Small intestine (tissue), 7 donors: ENCODE measurements around the gene MANBA. TPM values are rescaled to one million over a fixed set of nuclear protein-coding genes. Genes with fewer than 3 reads are reported as not detected.

Source experiments
- DNase-seq, 2 donors: peaks; one replicate each; pipeline versions ENCODE4 v3.0.0 to v3.0.0-alpha.2; 2013
- FAIRE-seq: peaks from 2 replicates; lab custom pipeline; 2012; peaks lifted over from hg19 to GRCh38; lab: Jason Lieb, UNC
- H3K27ac ChIP-seq, 3 donors: one replicate each; pipeline ENCODE4 v1.5.1; 2013; ENCODE audit warnings: low read length in 2 of 3, mild to moderate bottlenecking in 2 of 3, control low read depth in 1 of 3, inconsistent platforms in 1 of 3, low read depth in 1 of 3, moderate library complexity in 1 of 3
- H3K27me3 ChIP-seq, 3 donors: one replicate each; pipeline ENCODE4 v1.6.1; 2013; ENCODE audit warnings: low read length in 3 of 3, inconsistent platforms in 1 of 3; ENCODE audit not compliant: control insufficient read depth in 3 of 3, insufficient read depth in 3 of 3
- H3K36me3 ChIP-seq, 3 donors: one replicate each; pipeline ENCODE4 v1.6.1; 2013; ENCODE audit warnings: low read length in 3 of 3, inconsistent platforms in 1 of 3, low read depth in 1 of 3, mild to moderate bottlenecking in 1 of 3, moderate library complexity in 1 of 3; ENCODE audit not compliant: control insufficient read depth in 3 of 3, insufficient read depth in 2 of 3
- H3K4me1 ChIP-seq, 3 donors: one replicate each; pipeline ENCODE4 v1.6.1; 2013; ENCODE audit warnings: low read length in 2 of 3, inconsistent platforms in 1 of 3, low read depth in 1 of 3, mild to moderate bottlenecking in 1 of 3, moderate library complexity in 1 of 3; ENCODE audit not compliant: control insufficient read depth in 3 of 3, insufficient read depth in 2 of 3
- H3K4me3 ChIP-seq, 3 donors: one replicate each; pipeline ENCODE4 v1.5.1; 2013; ENCODE audit warnings: low read length in 3 of 3, control low read depth in 1 of 3, inconsistent platforms in 1 of 3, low read depth in 1 of 3, mild to moderate bottlenecking in 1 of 3, moderate library complexity in 1 of 3
- H3K9me3 ChIP-seq, 2 donors: one replicate each; pipeline ENCODE4 v1.6.1; 2013; ENCODE audit warnings: low read depth in 1 of 2, low read length in 1 of 2; ENCODE audit not compliant: control insufficient read depth in 2 of 2, insufficient read depth in 1 of 2
- WGBS, 3 donors: extraction: QIAGEN DNeasy Blood & Tissue Kit; methylation state at CpG; one replicate each; pipeline ENCODE4 v1.1.7; 2013; 5-methylcytosine and 5-hydroxymethylcytosine counted together
- polyA plus RNA-seq, 4 donors: library from polyadenylated mRNA; stranded (reverse) in 3 of 4; unstranded in 1 of 4; fragments of 200-250 nt in 3 of 4; fragments of 120-200 nt in 1 of 4; gene quantifications; one replicate each; pipeline versions ENCODE4 v1.2.1 to v1.2.3, GENCODE V29; 2013
- donor health status: healthy with polysubstance abuse.
- donor health status: control.
- donor health status: control.
- donor health status: Bipolar disorder and iron deficiency.
- donor health status: healthy.

MANBA gene
- polyA plus RNA-seq, 4 donors: 4.7 to 35.8 (median 8.3) TPM

DNA sequence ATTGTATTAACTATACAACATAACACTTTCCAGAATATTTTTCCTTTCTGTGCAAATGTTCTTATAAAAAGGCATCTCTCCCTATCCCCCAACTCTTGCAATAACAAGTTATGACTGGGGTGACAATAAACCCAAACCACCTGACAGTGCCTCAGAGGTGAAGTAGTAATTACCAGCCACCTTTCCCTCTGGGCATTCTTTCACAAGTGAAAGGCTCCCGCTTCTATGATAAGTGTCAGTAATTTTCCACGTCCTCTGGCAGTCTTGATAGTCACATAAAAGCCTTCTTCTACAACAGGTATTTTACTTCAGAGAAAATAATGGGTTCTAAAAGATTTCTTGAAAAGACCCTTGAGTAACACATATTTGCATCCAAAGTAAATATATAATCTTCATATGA is 82.7 kb downstream of the MANBA start:
- peaks cover 0 to 2% of the 10 kb centered on the region in 2 donors for H3K9me3 ChIP-seq
- 87 to 94% (median 92%) methylated on average over 2 of the region's 2 CpGs for WGBS, 3 donors
- peaks cover 0 to 4% (median 2%) of the 10 kb centered on the region in 3 donors for H3K36me3 ChIP-seq
- no peak overlapping the region for H3K4me3 ChIP-seq
- DNase-seq: no peak
- no peak overlapping the region for H3K27ac ChIP-seq
- no peak for FAIRE-seq
- no peaks in the 10 kb centered on the region for H3K27me3 ChIP-seq
- no peaks in the 10 kb centered on the region for H3K4me1 ChIP-seq

DNA sequence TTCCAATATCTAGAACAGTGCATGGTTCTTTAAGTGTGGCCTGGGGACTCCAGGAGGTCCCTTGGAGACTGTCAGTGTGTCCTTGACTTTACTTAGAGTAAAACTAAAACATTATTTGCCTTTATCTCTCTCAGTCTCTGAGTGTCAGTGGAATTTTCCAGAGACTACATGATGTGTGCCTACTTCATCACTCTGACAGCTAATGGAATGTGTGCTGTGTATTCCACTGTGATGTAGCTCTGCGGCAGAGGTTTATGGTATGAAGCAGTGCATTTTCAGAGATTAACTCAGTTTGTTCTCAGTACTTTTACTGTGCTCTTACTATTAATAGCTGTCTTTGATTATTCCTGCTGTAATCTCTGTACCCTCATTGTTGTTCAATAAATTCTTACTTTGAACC is 85.6 kb downstream of the MANBA start:
- DNase-seq (no peak), FAIRE-seq (no peak)
- peaks cover 0 to 11% (median 2%) of the 10 kb centered on the region in 3 donors for H3K36me3 ChIP-seq
- no peak overlapping the region for H3K4me3 ChIP-seq
- no peaks in the 10 kb centered on the region for H3K4me1 ChIP-seq
- WGBS, 3 donors: 84 to 93% (median 89%) methylated on average over 1 of the region's 1 CpG
- no peaks in the 10 kb centered on the region for H3K9me3 ChIP-seq
- no peaks in the 10 kb centered on the region for H3K27me3 ChIP-seq
- no peak overlapping the region for H3K27ac ChIP-seq

DNA sequence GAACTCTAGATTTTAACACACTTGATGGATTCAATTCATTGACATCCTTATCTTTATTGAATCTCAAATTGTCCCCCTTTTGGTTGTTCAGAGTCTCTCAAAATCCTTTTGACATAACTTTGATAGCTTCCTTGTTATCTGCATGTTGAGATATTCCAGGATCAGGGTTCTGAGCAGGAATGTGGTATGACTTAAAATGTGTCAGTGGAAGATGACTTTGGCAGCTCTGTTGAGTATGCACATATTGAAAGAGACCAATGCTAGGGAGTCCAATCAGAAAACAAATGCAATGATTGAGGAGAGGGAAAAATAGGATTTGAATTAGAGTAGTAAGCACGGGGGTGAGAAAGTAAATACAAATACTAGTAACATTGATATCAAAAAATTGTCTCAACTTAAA is 93.8 kb downstream of the MANBA start:
- Histone ChIP-seq H3K4me1 (no peaks in the 10 kb centered on the region), H3K9me3 (no peaks in the 10 kb centered on the region), H3K36me3 (peaks cover 0 to 13% (median 0%) of the 10 kb centered on the region in 3 donors), H3K4me3 (no peak overlapping the region), H3K27ac (no peak overlapping the region), H3K27me3 (no peaks in the 10 kb centered on the region)
- FAIRE-seq (no peak), DNase-seq (no peak)
- WGBS, 3 donors: 90 to 98% (median 97%) methylated on average over 1 of the region's 1 CpG

DNA sequence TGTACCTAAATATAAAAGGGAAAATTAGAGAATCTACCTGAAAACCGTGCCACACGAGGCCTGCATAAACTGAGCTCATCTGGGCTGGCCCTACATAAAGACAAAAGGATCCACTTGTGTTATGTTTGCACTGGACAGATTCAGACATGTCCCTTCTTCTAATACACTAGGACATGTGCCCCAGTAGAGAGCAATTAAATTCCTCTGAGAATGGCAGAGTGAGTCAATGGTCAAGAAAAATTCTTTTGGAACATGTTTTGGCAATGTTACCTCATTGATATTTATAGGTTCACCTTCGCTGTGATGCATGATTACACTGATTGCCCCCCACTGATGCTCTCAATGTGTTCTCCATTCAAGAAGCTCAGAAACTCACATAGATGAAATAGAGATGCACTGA is 95.2 kb downstream of the MANBA start:
- no peaks in the 10 kb centered on the region for H3K27me3 ChIP-seq
- no peak for FAIRE-seq
- WGBS, 3 donors: 96 to 97% (median 97%) methylated on average over 3 of the region's 3 CpGs

DNA sequence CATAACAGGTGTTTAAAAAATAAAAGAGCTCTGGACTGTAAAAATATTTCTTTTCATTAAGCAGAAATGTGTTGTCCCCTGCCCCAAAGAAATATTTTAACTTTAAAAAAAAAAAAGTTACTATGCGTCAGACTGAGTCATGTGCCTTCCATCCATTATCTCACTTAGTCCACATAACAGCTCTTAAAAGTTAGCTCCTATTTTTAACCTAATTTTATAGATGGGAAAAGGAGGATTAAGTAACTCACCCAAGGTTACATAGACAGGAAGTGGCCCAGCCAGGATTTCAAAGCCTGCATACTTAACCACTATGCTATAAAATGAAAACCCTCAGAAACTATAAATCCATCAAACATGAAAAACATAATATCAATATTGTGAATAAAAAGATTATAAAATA is 97.7 kb downstream of the MANBA start:
- H3K9me3 ChIP-seq: peaks cover 0 to 1% of the 10 kb centered on the region in 2 donors
- H3K4me1 ChIP-seq: no peaks in the 10 kb centered on the region
- H3K36me3 ChIP-seq: peaks cover 0 to 7% (median 2%) of the 10 kb centered on the region in 3 donors
- no peak overlapping the region for H3K27ac ChIP-seq
- no peaks in the 10 kb centered on the region for H3K27me3 ChIP-seq
- WGBS, 3 donors: 94 to 97% (median 97%) methylated on average over 1 of the region's 1 CpG
- H3K4me3 ChIP-seq: no peak overlapping the region
- FAIRE-seq: no peak
- DNase-seq: no peak

More for the DNA sequence above, 95.2 kb downstream of the MANBA start:
- H3K9me3 ChIP-seq: no peaks in the 10 kb centered on the region
- H3K36me3 ChIP-seq: peaks cover 0 to 9% (median 0%) of the 10 kb centered on the region in 3 donors
- no peaks in the 10 kb centered on the region for H3K4me1 ChIP-seq
- H3K4me3 ChIP-seq: no peak overlapping the region
- no peak overlapping the region for H3K27ac ChIP-seq
- no peak for DNase-seq

DNA sequence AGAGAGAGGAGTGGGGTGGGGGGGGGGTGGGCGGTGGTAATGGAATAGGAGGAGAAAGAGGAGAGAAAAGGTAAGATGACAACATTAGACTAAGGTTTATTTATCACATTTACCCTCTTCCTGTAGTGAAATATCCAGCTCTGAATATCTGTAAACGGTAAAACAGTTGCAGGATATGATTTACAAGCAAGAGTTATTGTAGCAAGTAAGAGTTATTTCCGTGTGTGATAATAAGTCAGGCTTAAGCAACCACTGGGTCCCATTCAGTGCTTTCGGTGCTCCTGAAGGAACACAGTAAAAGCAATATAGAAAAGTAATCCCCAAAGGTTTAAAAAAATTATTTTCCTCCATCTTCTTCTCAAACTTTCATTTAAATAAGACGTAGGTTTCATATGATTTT is 103.6 kb downstream of the MANBA start:
- H3K4me3 ChIP-seq: no peak overlapping the region
- H3K4me1 ChIP-seq: no peaks in the 10 kb centered on the region
- H3K27ac ChIP-seq: no peak overlapping the region
- peaks cover 0 to 2% (median 1%) of the 10 kb centered on the region in 3 donors for H3K36me3 ChIP-seq
- no peak for FAIRE-seq
- peaks cover 0 to 1% of the 10 kb centered on the region in 2 donors for H3K9me3 ChIP-seq
- WGBS, 3 donors: 83 to 89% (median 85%) methylated on average over 5 of the region's 5 CpGs
- DNase-seq: no peak
- no peaks in the 10 kb centered on the region for H3K27me3 ChIP-seq

DNA sequence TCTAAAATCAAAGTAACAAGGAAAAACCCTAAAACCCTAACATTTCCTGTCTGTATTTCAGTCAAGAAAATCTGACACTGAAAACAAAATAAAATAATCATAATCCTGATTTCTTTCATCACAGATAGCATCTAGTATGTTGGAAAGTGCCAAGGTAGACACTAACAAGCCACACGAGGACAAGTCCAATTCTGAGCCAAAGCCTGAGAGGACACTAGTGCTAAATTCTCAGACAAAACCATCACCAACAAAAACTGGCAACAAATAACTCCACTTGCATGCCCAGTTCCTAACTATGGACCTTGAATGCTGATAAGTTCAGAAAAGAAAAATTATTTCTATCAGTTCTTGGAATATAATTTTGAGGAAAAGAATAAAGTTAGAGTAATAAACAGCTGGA is 113.7 kb downstream of the MANBA start:
- H3K4me3 ChIP-seq: no peak overlapping the region
- DNase-seq (no peak), FAIRE-seq (no peak)
- H3K27me3 ChIP-seq: no peaks in the 10 kb centered on the region
- peaks cover 0 to 2% (median 2%) of the 10 kb centered on the region in 3 donors for H3K36me3 ChIP-seq
- no peak overlapping the region for H3K27ac ChIP-seq
- H3K4me1 ChIP-seq: no peaks in the 10 kb centered on the region
- 66 to 79% (median 76%) methylated on average over 1 of the region's 1 CpG for WGBS, 3 donors
- H3K9me3 ChIP-seq: no peaks in the 10 kb centered on the region

DNA sequence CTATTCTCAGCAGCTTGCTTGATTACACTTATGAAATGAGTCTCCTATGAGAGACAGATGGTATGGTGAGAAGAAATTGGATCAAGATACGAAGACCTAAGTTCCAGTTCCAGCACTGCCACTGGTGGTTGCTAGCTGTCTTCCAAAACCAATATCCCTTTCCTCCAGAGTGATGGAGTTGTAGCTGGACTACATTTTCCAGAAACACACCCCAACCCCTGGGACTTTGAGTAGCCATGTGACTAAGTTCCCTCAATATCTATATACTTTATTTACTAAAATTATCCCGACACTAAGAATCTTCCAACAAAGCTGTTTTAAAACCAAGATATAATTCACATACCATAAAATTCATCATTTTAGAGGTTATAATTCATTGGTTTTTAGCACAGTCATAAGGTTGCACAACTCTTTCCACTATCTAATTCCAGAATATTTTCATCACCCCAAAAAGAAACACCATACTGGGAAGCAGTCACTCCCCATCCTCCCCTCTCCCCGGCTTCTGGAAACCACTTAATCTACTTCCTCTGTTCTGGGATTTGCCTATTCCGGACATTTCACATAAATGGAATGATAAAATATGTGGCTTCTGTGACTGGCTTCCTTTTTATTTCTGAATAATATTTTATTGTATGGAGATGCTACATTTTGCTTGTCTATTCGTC is 118.0 kb downstream of the MANBA start:
- H3K9me3 ChIP-seq: no peaks in the 10 kb centered on the region
- no peak overlapping the region for H3K4me3 ChIP-seq
- DNase-seq (no peak), FAIRE-seq (no peak)
- H3K4me1 ChIP-seq: no peaks in the 10 kb centered on the region
- H3K27ac ChIP-seq: no peak overlapping the region
- H3K27me3 ChIP-seq: no peaks in the 10 kb centered on the region
- 80 to 95% (median 92%) methylated on average over 5 of the region's 5 CpGs for WGBS, 3 donors
- H3K36me3 ChIP-seq: peaks cover 2 to 9% (median 5%) of the 10 kb centered on the region in 3 donors

DNA sequence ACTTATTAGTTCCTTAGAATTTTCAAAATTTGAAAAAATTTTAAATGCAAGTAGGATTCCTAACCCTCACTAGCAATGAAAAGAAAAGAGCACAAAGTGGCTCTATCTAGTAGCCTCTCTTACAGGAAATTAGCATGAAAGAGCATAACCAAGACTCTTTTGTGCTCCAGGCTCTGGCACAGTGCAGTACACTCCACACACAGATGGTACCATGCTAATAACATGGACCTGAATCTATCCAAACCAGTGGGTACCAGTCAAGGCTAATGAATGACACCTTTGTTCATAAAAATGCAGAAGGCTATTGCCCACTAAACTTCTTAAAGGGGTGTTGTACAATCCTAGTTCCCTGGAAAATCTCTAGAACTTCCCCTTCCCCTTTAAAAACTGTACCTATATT is 119.0 kb downstream of the MANBA start:
- Histone ChIP-seq H3K9me3 (no peaks in the 10 kb centered on the region), H3K4me1 (no peaks in the 10 kb centered on the region), H3K27ac (no peak overlapping the region), H3K36me3 (peaks cover 7 to 12% (median 7%) of the 10 kb centered on the region in 3 donors), H3K27me3 (no peaks in the 10 kb centered on the region), H3K4me3 (no peak overlapping the region)
- no peak for FAIRE-seq
- DNase-seq: no peak
